ENCODE measurements around the gene MVB12B.

GRCh38 chr9:126454215-126454614 is 127.6 kb downstream of the MVB12B start:
- TF ChIP-seq POLR2A (IDR thresholded peaks at IDR 0.05) = no peak
- TF ChIP-seq CTCF (IDR thresholded peaks at IDR 0.05) = no peak
- no peak for TF ChIP-seq EP300 (IDR thresholded peaks at IDR 0.05)

All from tibial nerve (tissue), 4 donors.